HEK293T (cell line): ENCODE measurements around the gene DOCK9.

Source experiments
- BHLHE40 ChIP-seq: fragments of 450-650 bp; IDR thresholded peaks from 2 replicates; pipeline ENCODE4 v1.6.1; 2016; ENCODE audit warnings: mild to moderate bottlenecking, moderate library complexity, borderline replicate concordance
- CTBP1 ChIP-seq: fragments of 450-650 bp; IDR thresholded peaks from 2 replicates; pipeline ENCODE4 v1.6.1; 2016; ENCODE audit warnings: borderline replicate concordance
- ELF4 ChIP-seq: fragments of 450-650 bp; IDR thresholded peaks from 2 replicates; pipeline ENCODE4 v1.6.1; 2017; ENCODE audit warnings: antibody characterized with exemption
- FOXK2 ChIP-seq: fragments of 450-650 bp; IDR thresholded peaks from 2 replicates; pipeline ENCODE4 v1.6.1; 2016; ENCODE audit warnings: mild to moderate bottlenecking
- FOXM1 ChIP-seq: fragments of 450-650 bp; IDR thresholded peaks from 2 replicates; pipeline ENCODE4 v1.6.1; 2017; ENCODE audit warnings: mild to moderate bottlenecking, borderline replicate concordance
- HDGF ChIP-seq: fragments of 450-650 bp; IDR thresholded peaks from 2 replicates; pipeline ENCODE4 v1.6.1; 2017; ENCODE audit warnings: antibody characterized with exemption, borderline replicate concordance
- LEF1 ChIP-seq: fragments of 450-650 bp; IDR thresholded peaks from 2 replicates; pipeline ENCODE4 v1.6.1; 2017; ENCODE audit warnings: mild to moderate bottlenecking, borderline replicate concordance
- NFRKB ChIP-seq: fragments of 450-650 bp; IDR thresholded peaks from 2 replicates; pipeline ENCODE4 v1.6.1; 2016; ENCODE audit warnings: mild to moderate bottlenecking, moderate library complexity
- SP1 ChIP-seq: fragments of 450-650 bp; IDR thresholded peaks from 2 replicates; pipeline ENCODE4 v1.6.1; 2017
- TARDBP ChIP-seq: fragments of 450-650 bp; IDR thresholded peaks from 2 replicates; pipeline ENCODE4 v1.6.1; 2016
- ZNF384 ChIP-seq: fragments of 450-650 bp; IDR thresholded peaks from 2 replicates; pipeline ENCODE4 v1.6.1; 2016
- TF ChIP-seq, protein P1 (sequence below): fragments of 450-650 bp; IDR thresholded peaks from 2 replicates; pipeline ENCODE4 v1.6.1; 2016

DNA sequence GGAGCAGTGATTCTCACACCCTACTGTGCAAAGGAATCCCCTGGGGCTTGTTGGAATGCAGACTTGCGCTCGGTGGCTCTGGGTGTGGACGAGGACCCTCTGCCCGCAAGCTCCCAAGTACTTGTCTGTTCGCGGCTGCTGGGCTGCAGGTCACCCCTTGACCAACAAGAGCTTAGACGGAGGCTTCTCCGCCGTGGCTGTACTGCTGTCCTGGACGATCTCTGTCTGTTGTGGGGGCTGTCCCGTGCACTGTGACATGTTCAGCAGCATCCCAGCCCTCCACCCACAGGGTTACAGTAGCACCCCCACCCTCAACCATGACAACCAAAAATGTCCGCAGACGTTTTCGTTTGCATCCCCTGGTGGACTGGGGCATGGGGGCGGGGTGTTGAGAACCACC is 202.5 kb downstream of the DOCK9 start:
- TF ChIP-seq HDGF (no peak), FOXK2 (no peak), ELF4 (no peak), ZNF384 (no peak), NFRKB (no peak), FOXM1 (no peak), CTBP1 (no peak), LEF1 (no peak), BHLHE40 (no peak), TARDBP (no peak), SP1 (no peak)
- TF ChIP-seq, protein P1, sequence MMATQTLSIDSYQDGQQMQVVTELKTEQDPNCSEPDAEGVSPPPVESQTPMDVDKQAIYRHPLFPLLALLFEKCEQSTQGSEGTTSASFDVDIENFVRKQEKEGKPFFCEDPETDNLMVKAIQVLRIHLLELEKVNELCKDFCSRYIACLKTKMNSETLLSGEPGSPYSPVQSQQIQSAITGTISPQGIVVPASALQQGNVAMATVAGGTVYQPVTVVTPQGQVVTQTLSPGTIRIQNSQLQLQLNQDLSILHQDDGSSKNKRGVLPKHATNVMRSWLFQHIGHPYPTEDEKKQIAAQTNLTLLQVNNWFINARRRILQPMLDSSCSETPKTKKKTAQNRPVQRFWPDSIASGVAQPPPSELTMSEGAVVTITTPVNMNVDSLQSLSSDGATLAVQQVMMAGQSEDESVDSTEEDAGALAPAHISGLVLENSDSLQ: no peak
